ENCODE data around the gene SLC44A4.

SLC44A4 gene

GRCh38 chr6:31878726-31879125, at the start of gene SLC44A4:
SLC44A4 (minus strand) TSS chr6:31878997; CDS start chr6:31878980, 17 bp downstream.
- peak; percentile 39; the same call in 1 of the 2 replicates for TF ChIP-seq ZBTB20 (tag by site-specific recombination; IDR thresholded peaks at IDR 0.05)
- TF ChIP-seq ZBTB21 (tag by site-specific recombination; IDR thresholded peaks at IDR 0.05): no peak
- no peak within 1 kb of the TSS for H3K27ac ChIP-seq (ENCODE audit: extremely low read depth, low read depth, low read length)
- no peaks in the 10 kb centered on the region for H3K9me3 ChIP-seq (ENCODE audit: control insufficient read depth, insufficient read depth, low read depth, low read length)
- peaks cover 22 to 41% of the 10 kb centered on the region in 2 experiments for H3K36me3 ChIP-seq (ENCODE audit: control insufficient read depth in 2 of 2, insufficient read depth in 1 of 2, low read length in 2 of 2)
- H3K4me3 ChIP-seq (ENCODE audit: low read depth, low read length): no peak within 1 kb of the TSS
- ChIA-PET CTCF (no interaction called here), POLR2A (interaction anchor here (1.0 kb wide), 1 partner anchor 51 kb away, joined by 3 read pairs; the partner anchor contains the start of gene HSPA1B)
- no peaks in the 10 kb centered on the region; the same call in 1 of the 2 replicates for H3K4me1 ChIP-seq (ENCODE audit: control insufficient read depth, insufficient read depth, low read length)

- H3K36me3 ChIP-seq (ENCODE audit: control insufficient read depth in 2 of 2, insufficient read depth in 1 of 2, low read length in 2 of 2): no peaks in the 10 kb centered on the region
- POLR2A ChIA-PET: no interaction called here
- TF ChIP-seq REST (tag by site-specific recombination; IDR thresholded peaks at IDR 0.05) (peak; percentile 55), ZNF214 (tag by site-specific recombination; IDR thresholded peaks at IDR 0.05; ENCODE audit: borderline replicate concordance) (no peak)
- no peaks in the 10 kb centered on the region for H3K4me1 ChIP-seq (ENCODE audit: control insufficient read depth, insufficient read depth, low read length)
- CTCF ChIA-PET: interaction anchor here (1.6 to 3.4 kb wide), 2 partner anchors 22 to 24 kb away, joined by 3 to 17 read pairs; no protein-coding TSS in a partner anchor
- H3K4me3 ChIP-seq (ENCODE audit: low read depth, low read length): no peak overlapping the region
- H3K27ac ChIP-seq (ENCODE audit: extremely low read depth, low read depth, low read length): no peak overlapping the region
- H3K9me3 ChIP-seq (ENCODE audit: control insufficient read depth, insufficient read depth, low read depth, low read length): no peaks in the 10 kb centered on the region
Measured at GRCh38 chr6:31928672-31928939, 49.8 kb upstream of the SLC44A4 start.

GRCh38 chr6:31927863-31928671, 49.3 kb upstream of the SLC44A4 start:
- Histone ChIP-seq H3K9me3 (ENCODE audit: control insufficient read depth, insufficient read depth, low read depth, low read length) (no peaks in the 10 kb centered on the region), H3K36me3 (ENCODE audit: control insufficient read depth in 2 of 2, insufficient read depth in 1 of 2, low read length in 2 of 2) (no peaks in the 10 kb centered on the region), H3K4me3 (ENCODE audit: low read depth, low read length) (no peak overlapping the region), H3K4me1 (ENCODE audit: control insufficient read depth, insufficient read depth, low read length) (no peaks in the 10 kb centered on the region), H3K27ac (ENCODE audit: extremely low read depth, low read depth, low read length) (no peak overlapping the region)
- TF ChIP-seq ZNF785 (tag by site-specific recombination; IDR thresholded peaks at IDR 0.05) (no peak), ZEB2 (tag by site-specific recombination; IDR thresholded peaks at IDR 0.05) (no peak), ZNF571 (tag by site-specific recombination; IDR thresholded peaks at IDR 0.05) (no peak), ZNF521 (tag by site-specific recombination; IDR thresholded peaks at IDR 0.05) (no peak), MEIS1 (CRISPR knock-in tag; IDR thresholded peaks at IDR 0.05; ENCODE audit: borderline replicate concordance) (no peak), ZNF704 (tag by site-specific recombination; IDR thresholded peaks at IDR 0.05) (no peak), ZNF341 (tag by site-specific recombination; IDR thresholded peaks at IDR 0.05; ENCODE audit: low read depth) (no peak), ZNF560 (tag by site-specific recombination; IDR thresholded peaks at IDR 0.05; ENCODE audit: borderline replicate concordance) (no peak), ZNF18 (tag by site-specific recombination; IDR thresholded peaks at IDR 0.05) (no peak)
- ChIA-PET POLR2A (no interaction called here), CTCF (interaction anchor here (0.9 to 3.4 kb wide), 3 partner anchors 13 to 24 kb away, joined by 3 to 17 read pairs (median 3); no protein-coding TSS in a partner anchor)
